Stimulated activated CD4-positive, alpha-beta T cell treated with anti-CD3 and anti-CD28 coated beads, Interleukin-4, amount 100 ng/mL, for 48 hours (primary cell): Measurements from ENCODE around the gene PAX6.

Source experiments
- DNase-seq, 2 donors: peaks; one replicate each; pipeline ENCODE4 v3.0.0-alpha.2; 2020; ENCODE audit warnings: low read depth in 2 of 2

PAX6 gene

DNA sequence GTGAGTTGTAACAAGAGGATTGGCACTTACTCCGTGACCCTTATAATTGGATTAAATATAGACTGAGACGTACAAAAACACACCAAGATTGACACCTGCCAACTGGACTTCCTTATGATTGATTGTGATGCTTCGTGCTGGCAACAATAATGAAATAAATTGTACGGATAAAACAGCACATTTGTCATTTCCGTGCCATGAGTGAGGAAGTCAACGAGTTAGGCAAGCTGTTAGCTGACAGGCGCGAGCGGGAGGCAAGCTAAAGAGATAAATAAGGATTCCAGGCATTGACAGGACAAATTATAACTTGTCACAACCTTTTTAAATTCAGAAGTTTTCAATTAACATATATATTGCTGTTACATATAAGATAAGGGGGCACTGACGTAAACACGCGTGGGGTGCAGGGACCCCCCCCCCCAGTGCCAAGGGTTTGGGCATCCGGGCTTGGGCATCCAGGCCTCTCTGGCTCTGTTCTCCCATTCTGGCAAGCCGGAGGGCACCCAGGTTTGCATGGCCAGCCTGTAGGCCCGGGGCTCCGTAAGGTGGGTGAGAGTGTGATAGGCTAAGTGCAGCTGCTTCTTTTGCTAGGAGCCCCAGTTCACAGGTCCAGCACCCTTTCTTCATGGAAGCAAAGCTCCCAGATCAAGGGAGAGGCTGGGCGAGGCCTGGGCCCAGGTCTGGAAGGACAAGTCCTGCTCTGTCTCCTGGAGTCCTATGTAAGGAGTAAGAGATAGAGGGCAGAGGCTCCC lies 11.2 kb upstream of the PAX6 start:
- DNase-seq, result no peak

DNA sequence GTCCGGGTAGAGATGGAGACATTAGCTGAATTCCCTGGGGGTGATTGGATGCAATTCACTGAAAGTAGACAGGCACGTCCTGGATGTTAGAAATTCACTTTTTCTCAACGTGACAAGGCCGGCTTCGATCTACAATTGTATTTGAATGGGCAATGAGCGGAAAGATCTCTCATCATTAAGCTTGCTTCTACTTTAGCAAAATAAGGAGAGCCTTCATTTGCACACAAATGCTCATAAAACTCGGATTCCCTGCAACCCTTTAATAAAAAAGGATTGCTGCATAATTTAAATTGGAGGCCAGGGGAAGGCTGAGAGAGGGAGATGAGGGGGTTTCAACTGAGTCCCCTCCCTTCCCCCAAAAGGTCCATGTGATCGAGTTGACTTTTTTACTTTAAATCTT lies 10.6 kb upstream of the PAX6 start:
- DNase-seq, result no peak

DNA sequence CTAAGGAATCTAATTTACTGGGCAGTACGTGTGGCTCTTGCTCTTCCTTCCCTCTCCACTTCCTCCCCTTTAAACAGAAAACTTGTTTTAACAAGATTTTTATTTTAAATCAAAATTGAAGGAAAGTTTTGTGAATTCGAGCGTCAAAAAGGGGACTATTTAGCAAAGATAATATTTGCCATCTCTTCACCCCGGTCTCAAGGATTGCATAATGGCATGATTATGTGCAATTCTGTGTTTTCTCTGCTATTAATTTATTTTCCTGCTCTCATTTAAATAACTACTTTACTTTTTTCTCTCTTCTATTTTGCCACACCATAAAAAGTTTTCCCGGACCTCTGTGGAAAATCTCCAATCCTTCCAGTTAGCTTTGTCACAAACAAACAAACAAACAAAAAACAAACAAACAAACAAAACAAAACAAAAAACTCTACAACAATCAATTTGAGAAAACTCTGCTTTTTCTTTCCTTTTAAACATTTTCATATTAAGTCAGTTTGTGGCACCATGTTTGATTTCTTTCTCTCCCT lies 10.2 kb upstream of the PAX6 start:
- DNase-seq, result no peak

DNA sequence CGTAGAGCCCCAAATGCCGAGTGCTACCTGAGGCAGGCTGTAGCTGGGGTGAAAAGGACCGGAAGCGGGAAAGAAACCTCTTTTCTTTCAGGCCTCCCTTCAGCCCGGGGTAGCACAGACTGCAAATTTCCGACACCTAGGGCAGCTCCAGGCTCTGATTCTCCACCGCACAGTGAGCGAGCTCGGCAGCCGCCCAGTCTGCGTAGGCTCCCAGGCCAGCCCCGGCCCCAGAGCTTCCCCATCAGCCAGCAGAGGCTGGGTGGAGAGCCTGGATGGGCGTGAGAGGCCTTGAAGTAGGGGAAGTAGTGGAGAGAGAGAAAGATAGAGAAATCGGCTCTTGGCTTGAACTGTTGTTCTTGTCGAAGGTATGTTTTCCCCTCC lies 9.3 kb upstream of the PAX6 start:
- DNase-seq, result no peak

DNA sequence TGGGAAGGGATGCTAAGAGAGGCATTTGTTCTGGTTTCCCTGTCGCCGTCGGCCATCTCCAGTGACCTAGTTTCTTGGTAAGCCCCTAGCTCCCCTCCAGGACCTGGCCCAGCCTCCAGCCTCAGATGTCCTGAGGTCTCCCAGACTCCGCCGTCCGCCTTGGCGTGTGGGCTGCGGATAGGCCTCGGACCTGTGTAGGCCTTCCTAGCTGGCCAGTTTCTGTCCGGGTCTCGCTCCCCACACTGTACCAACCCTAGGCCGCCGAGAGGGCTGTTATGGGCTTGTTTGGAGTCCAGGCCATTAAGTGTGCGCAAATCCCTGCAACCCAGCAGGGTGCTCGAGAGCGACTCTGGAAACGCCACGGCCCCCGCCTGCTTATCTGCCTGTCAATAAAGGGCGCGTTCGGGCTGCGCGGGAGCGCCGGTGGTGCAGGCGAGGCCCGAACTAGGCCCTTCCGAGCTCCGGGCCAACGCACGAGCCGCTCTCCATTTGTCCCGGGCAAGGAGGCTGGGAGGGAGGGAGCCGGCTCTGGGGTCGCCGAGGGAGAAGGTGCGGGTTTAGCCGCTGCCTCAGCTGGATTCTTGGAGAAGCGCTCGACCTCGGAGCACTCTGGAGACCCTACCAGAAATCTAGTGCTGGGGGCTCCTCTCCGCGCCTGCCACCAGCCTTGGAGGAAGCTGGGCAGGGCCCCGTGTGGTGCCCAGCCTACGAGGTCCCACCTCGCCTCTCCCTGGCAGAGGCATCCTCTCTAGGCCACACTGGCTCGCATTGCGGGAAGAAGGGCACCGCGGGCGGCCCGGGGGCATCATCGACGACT lies 8.7 kb upstream of the PAX6 start:
- DNase-seq, result no peak

DNA sequence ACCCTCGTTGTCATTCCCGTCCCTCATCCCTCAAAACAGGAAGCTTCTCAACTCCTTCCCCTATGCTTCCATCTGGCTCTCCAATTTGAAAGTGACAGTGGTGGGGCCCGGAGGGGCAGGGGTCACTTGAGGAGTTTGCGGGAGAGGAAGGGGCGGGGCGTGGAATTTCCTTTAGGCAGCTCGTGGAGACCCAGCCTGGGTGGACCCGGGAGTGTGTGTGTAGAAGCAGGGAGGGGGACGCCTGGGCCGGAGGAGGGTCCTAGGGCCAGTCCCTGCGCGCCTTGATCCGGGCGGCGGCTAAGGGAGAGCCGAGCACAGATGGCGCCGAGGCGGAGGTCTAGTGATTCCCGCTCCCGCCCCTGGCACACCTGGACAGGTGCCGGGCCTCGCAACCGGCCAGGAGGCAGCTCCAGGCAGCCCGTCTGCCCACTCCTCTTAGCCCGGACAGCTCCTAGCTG lies 7.8 kb upstream of the PAX6 start:
- no peak for DNase-seq

DNA sequence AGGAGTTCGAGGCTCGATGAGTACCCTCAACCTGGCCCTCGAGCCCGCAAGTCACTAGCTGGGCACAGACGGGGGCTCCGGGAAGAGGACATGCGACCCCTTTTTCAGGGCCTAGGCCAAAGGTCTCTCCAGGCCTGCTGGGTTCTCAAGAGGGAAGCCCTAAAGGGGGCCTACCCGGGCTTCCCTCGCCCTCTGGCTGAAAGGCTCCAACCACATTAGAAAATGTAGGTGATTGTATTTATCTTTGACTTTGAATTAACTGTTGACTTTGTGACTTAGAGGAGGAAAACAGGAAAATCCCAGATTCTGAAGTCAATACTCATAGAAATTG lies 7.3 kb upstream of the PAX6 start:
- no peak for DNase-seq

DNA sequence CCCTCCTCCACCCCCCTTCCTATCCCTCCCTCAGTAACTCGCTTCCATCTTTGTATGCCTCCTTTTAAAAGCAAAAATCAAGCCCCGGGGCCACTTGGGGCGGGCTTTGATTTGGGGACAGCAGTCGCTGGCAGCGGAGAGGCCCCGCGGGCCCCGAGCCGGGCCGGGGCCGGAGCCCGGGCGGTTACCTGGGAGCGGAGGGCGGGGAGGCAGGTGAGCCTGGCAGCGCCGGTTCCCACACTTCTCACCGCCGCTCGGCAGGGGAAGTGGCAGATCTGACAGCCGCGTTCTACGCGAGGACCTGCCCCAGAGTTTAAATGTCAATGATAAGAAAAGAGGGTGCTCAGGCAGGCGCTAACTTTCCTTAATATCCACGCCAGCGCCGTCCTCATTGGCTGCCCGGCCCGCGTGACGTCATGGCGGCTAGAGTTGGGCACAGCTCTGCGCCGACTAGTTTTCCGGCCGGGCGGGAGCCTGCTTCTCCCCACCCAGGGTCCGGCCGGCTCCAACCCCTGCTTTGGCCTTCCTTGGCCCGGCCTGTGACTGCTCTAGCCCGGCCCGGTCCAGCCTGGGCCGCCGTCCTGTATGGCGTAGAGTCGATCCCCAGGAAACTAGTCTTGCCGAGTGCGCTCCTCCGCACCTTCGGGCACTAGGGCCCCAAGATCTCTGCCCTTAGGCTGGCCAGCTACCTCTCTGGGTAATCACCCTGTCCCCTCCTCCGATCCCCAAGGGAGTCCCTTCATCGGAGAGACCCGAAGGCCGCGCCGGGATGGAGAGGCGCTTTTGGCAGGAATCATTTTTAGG lies 6.7 kb upstream of the PAX6 start:
- no peak for DNase-seq

DNA sequence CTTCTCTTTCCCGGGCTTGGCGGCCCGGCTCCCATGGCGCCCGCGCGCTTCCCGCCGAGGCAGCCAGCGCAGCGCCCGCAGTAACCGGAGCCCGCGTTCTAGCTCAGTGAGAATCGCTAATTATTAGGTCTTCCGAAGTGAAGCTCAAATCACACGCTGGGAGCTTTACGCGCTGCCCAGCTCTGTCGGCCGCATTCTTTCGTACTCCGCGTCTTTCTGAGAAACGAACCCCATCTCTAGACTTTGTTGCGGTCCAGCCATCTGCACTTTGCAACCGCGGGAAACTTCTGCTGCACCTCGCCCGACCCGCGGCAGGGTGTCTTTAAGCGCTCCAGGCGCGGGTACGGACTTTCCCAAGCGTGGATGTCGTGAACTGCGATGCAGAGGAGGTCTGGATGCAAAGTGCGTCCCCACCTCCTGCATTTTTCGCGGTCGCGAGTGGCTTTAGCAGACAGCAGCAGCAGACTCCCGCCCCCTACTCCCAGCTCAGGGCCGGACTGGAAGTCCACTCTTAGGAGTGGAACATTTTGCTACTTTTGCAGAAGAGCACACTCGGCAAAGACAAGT lies 6.0 kb upstream of the PAX6 start:
- DNase-seq, result no peak

DNA sequence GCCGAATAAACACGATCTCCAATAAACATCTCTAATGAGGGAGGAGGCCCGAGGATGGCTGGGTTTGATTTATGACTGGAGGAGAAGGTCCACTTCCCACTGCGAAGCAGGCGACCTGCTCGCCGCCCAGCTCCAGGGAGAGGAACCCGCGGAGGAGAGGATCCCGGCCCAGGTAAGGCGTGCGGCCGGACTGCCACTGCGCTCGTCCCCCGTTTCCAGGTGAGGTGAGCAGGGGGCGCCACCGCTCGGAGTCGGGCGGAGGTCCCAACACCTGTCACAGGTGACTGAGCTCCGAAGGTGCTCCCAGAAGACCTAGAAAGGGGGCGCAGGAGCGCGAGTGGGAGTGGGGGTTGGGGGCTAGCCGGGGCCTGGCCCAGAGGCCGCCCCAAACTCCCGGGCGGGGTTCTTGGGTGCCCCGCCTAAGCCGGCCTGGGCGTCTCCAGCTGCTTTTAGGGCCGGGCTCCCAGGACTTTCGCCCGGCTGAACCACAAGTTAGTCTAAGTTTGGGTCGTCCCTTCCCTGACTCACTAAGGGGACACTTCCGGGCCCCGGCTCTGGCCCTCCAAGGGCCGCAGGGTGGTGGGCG lies 5.4 kb upstream of the PAX6 start:
- DNase-seq, result no peak

DNA sequence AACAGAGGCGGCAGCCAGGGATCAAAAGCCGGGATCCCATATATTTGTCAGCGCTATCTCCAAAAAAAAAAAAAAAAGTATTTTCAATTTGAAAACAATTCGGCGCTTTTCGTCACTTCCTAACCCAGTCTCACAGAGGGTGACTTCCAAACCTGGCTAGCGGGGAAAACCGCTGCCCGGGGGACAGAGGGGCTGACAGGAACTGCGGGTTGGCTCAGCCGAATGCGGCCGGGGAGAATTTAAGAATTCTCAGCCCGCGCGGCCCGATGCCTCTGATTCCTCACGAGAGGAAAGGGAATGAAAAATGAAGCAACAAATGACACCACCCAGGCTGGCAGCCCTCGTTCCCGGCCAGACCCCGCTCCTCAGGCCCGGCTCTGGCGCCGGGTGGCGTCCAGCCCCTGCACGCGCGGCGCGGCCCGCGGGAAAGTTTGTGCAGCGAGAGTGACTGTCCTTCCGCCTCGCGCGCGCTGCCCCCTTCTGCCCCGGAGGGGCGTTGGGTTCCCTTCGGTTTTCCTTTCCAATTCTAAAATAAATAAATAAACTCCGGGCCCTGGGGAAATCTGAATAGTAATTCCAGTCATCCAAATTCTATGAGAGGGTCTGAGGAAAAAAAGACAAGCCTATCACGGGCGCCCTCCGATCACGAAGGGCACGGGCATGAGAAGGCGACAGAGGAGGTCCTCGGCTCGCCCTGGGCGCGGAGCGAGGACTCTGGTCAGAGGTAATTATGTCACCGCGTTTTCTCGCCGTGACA lies 4.8 kb upstream of the PAX6 start:
- no peak for DNase-seq

DNA sequence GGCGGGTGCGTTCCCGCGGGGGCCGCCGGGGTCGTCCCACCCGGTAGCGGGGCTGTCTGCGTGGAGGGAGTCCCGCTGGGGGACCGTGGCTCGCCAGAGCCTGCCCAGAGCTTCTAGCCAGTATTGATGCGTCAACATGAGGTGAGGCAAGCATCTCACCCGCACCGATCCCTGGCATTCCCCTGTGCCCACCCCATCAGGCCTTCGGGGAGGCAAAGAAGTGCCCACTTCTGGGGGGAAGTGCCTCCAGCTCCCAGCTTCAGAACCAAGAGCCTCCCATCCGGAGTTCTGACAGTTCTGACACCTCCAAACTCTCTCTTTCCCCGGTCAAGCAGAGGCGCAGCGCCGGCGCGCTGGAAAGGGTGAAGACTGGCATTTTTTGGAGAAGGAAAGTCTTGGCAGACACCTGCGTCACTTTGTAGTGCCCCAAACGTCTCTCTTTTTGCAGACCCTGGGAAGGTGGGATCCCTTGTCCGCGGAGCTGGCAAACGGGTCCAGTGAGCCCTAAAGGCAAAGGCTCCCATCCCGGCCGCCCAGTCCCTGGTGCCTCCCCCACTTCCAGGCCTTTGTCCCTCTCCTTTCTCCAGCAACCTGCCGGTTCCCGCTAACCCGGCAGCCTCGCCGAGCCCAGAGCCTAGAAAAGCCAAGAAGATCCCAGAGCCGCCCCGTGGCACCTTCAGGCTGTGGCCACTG lies 3.2 kb upstream of the PAX6 start:
- no peak for DNase-seq

DNA sequence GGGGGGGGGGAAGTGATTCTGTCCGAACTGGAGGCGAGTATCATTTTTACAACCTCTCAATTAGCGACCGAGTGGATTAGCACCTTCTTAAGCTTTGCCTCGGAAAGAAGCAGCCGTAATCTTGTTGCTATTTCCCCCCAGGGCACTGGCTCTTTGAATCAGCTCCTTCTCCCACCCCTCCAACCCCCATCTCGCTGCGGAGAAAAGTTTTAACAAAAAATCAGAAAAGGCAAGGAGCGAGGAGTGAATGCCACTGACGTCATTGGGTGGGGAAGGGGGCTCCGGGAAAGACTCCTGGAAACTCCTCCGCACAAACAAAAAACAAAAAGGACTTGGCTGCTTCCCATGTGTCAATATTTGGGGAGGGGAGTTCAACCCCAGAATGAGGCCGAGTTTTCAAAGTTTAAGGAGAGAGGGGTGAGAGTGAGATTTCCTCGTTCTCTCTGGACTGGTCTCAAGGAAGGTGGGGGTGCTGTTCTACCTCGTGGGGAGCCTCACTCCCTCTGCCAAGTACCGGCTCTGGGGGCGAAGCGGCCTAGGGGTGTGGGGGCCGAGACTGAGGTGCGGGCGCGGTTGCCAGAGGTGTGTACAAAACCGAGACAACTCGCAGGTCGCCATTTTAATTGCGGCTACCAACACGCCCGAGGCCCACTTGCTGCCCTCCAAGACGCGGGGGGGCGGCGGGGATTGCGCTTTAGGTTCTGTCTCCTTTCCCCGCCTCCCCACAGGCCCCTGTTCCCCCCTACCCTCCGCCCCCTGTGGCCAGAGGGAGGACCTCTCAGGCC lies 2.5 kb upstream of the PAX6 start:
- no peak for DNase-seq

DNA sequence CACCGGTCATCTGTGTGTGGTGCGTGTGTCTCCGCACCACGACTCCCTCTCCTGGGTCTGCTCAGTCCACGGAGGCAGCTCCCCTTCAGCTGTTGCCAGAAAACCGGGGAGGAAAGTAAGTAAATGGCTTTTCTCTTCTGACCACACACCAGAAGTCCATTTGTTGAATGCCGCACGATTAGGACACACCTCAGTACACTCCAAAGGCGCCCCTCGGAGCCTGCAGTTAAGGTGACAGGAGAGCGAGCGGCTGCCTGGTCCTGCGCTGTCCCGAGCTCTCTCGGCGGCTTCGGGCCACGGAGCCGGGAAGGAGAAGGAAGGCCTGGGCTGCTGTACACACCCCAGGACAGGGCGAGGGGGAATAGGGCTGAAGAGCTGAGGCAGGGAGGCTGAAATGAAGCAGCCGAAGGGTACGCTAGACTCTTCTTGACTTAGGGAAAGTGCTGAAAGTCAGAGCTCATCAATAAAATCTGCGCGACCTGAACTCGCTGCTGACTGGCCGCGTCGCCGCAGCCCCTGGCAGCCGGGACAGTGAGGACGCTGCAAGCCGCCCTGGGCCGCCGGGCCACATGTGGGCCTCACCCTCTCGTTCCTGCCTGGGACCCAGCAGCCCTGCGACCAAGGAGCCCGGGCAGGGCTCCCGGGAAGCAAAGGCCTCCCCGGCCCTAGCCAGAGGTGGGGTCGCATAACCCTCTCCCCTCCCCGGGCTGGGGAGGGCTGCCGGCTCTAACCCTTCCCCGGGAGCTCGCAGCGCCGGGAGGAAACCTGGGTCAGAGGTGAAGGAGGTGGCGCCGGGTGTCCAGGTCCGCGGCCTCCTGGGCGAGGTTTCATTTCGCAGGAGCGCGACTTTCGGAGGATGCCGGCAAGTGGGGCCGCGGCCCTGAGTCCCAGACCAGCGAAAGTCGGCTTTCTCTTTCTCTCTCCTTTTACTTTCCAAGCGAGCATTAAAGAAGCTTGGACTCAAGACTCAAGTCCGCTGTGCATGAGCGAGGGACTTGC lies 1.6 kb upstream of the PAX6 start:
- DNase-seq, result no peak

DNA sequence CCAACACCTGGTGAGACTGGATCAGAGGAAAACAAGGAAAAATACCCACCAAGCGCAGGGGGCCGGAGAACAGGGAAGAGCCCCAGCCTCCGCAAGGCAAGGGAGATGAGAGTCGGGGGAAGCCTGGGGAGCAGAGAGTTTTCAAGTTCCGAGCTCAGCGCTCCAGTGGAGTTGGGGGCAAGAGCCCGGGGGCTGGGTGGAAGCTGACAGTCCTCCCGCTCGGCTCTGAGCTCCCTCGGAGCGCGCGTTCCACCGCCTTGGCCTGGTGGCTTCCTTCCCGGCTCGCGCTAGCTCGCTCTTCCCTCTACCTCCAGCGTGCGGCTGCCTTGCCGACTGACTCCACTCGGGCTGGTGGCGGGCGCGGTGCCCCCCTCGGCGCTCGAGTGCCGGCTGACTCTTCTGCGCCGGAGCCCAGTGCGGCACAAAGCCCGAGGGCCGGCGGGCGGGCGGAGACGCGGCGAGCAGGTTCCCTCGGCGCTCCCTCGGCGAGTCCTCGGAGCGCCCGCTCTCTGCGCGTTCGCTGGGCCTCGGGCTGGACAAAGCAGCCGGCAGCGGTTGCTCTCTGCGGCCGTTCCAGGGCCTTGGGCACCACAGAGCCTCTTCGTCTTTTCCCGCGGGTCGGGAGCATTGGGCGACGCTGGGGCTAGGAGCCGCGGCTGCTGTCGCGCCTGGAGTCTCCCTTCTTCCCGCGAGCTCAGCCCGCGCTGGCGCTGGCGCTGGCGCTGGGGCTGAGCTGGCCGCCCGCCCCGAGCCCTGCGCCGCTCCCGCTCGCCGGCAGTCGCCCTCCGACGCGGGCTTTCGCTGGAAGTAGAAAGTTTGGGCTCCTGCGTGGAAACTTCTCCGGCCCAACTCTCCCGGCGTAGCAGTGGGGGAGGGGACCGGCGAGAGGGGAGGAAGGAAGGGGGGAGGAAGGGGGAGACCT lies 1.0 kb downstream of the PAX6 start:
- no peak for DNase-seq

DNA sequence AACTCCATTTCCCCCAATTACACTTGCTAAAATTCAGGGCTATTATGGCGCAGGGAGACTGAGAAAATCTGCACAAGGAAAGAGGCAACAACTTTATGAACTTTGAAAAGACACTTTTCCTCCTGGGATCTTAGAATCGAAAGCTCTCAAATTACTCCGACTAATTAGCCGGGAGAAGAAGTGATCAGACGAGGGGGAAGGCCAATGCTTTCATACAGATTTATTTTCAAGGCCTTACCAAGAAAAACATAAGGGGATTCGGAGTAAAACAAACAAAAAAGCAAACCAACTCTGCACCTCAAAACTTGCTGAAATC lies 1.6 kb downstream of the PAX6 start:
- no peak for DNase-seq
